Esophagus muscularis mucosa (tissue), 3 donors: Measurements from ENCODE around the gene IFITM1.

Experiments
- POLR2A ChIP-seq: fragments of 450-650 bp; IDR thresholded peaks from one replicate; pipeline ENCODE4 v1.6.1; 2017; ENCODE audit warnings: antibody characterized with exemption, moderate library complexity, mild to moderate bottlenecking, low read depth
- POLR2AphosphoS5 ChIP-seq, 2 donors: sonication (generic); formaldehyde crosslinking; IDR thresholded peaks; one replicate each; pipeline ENCODE4 v1.6.1; 2017; ENCODE audit warnings: antibody characterized with exemption in 2 of 2
- TF ChIP-seq, protein P1 (sequence below), 3 experiments: fragments of 200-600 bp in 2 of 3; fragments of 450-650 bp in 1 of 3; sonication (generic) in 2 of 3; IDR thresholded peaks; one replicate each; pipeline ENCODE4 v1.5.1; 2017 to 2019; ENCODE audit warnings: antibody characterized with exemption in 3 of 3, mild to moderate bottlenecking in 2 of 3, moderate library complexity in 1 of 3

DNA sequence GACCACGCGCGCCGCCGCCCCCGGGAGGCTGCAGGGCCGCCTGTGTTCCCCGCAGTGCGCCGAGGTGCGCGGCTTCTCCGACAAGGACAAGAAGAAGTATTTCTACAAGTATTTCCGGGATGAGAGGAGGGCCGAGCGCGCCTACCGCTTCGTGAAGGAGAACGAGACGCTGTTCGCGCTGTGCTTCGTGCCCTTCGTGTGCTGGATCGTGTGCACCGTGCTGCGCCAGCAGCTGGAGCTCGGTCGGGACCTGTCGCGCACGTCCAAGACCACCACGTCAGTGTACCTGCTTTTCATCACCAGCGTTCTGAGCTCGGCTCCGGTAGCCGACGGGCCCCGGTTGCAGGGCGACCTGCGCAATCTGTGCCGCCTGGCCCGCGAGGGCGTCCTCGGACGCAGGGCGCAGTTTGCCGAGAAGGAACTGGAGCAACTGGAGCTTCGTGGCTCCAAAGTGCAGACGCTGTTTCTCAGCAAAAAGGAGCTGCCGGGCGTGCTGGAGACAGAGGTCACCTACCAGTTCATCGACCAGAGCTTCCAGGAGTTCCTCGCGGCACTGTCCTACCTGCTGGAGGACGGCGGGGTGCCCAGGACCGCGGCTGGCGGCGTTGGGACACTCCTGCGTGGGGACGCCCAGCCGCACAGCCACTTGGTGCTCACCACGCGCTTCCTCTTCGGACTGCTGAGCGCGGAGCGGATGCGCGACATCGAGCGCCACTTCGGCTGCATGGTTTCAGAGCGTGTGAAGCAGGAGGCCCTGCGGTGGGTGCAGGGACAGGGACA lies 32.9 kb upstream of the IFITM1 start:
- TF ChIP-seq POLR2A, result no peak
- no peak for TF ChIP-seq POLR2AphosphoS5 (IDR thresholded peaks at IDR 0.05)
- TF ChIP-seq, protein P1, sequence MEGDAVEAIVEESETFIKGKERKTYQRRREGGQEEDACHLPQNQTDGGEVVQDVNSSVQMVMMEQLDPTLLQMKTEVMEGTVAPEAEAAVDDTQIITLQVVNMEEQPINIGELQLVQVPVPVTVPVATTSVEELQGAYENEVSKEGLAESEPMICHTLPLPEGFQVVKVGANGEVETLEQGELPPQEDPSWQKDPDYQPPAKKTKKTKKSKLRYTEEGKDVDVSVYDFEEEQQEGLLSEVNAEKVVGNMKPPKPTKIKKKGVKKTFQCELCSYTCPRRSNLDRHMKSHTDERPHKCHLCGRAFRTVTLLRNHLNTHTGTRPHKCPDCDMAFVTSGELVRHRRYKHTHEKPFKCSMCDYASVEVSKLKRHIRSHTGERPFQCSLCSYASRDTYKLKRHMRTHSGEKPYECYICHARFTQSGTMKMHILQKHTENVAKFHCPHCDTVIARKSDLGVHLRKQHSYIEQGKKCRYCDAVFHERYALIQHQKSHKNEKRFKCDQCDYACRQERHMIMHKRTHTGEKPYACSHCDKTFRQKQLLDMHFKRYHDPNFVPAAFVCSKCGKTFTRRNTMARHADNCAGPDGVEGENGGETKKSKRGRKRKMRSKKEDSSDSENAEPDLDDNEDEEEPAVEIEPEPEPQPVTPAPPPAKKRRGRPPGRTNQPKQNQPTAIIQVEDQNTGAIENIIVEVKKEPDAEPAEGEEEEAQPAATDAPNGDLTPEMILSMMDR (IDR thresholded peaks at IDR 0.05), result no peak
